ENCODE results near the gene GPRC5D. TPM values are rescaled to one million over a fixed set of nuclear protein-coding genes. Genes with fewer than 3 reads are reported as not detected.

GPRC5D gene
- total RNA-seq, 1 donor from 2014 or later = not detected

GRCh38 chr12:12909228-12909994 lies 42.6 kb downstream of the GPRC5D start:
- intact Hi-C loops (cut with micrococcal nuclease) = no loop called here

- intact Hi-C loops (cut with micrococcal nuclease) = no loop called here
Measured at GRCh38 chr12:12908711-12909110, 43.3 kb downstream of the GPRC5D start.

DNA sequence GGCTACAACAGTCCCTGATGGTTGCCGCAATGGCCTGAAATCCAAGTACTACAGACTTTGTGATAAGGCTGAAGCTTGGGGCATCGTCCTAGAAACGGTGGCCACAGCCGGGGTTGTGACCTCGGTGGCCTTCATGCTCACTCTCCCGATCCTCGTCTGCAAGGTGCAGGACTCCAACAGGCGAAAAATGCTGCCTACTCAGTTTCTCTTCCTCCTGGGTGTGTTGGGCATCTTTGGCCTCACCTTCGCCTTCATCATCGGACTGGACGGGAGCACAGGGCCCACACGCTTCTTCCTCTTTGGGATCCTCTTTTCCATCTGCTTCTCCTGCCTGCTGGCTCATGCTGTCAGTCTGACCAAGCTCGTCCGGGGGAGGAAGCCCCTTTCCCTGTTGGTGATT lies 43.7 kb downstream of the GPRC5D start:
- intact Hi-C loops (cut with micrococcal nuclease) = no loop called here

- intact Hi-C loops (cut with micrococcal nuclease) = no loop called here
Measured at GRCh38 chr12:12907552-12907951, 44.4 kb downstream of the GPRC5D start.

DNA sequence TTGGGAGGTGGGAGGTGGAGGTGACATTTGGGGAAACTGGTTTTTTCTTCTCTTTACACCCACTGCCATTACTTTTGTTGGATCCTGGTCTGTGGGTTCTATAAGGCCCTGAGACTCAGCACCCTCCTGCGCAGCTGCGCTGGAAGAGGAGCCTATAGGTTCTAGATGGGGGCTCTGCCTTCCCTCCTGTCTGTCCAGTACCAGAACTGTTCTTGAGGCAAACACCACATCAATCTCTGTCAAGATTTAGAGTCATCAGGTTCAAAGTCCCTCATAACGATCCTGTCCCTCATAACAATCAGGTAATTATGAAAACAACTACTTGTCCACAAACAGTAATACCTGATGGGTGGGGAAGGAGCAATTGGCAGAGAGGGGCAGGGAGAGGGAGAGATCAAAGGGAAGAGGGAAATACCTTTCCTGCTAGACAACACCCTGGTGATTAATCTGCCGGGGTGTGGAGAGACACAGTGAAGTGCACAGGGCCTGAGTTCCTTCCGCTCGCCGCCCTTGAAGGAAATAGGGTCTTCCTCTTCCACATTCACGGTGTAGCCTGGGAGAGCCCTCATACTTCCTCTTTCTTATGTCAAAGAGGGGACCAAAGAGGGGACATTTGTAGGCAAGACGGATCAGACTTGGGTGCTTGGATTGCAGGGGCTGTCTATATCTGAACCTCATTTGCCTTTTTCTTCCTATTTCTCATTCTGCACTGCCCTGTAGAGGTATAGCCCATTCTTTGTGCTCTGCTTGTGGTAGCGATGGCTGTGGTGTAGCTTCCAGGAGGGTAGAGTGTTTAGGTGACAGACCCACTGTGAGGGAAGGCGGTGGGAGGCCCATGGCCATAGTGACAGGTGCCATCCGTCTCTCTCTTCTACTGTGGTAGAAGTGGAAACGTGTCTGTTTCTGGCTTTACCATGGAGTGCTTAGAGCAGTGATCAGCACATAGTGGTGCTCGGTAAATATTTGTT lies 48.0 kb downstream of the GPRC5D start:
- intact Hi-C loops (cut with micrococcal nuclease) = no loop called here

DNA sequence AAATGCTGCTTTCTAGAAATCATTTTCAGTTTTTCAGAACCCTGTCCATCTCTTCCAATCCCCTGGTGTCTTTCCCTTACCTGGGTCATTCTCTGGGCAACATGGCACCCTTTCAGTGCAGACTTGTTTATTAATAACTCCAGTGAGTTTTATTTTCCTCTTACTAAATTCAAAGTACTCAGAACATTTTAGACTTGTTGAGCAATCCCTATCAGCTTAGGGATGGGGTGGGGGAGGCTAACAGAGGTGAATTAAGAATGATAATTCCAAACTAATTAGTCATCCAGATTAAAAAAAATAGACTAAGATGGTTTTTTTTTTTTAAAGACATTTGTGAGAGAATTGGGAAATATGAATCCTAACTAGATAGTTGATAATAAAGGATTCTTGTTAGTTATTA lies 49.9 kb downstream of the GPRC5D start:
- intact Hi-C loops (cut with micrococcal nuclease) = no loop called here

GRCh38 chr12:12901158-12901791 lies 50.7 kb downstream of the GPRC5D start:
- intact Hi-C loops (cut with micrococcal nuclease) = no loop called here

DNA sequence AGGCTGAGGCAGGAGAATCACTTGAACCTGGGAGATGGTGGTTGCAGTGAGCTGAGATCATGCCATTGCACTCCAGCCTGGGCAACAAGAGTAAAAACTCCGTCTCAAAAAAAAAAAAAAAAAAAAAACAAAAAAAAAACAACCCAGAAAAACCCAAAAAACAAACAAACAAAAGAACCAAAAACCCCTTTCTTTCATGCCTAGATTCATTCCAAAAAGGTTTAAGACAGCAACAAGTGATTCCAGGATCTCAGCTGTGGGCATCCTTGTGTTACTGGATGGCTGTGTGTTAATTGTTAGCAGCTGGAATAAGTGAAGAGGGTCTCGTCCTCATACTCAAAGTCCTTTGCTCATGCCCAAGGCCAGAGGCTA lies 51.2 kb downstream of the GPRC5D start:
- intact Hi-C loops (cut with micrococcal nuclease) = no loop called here

- intact Hi-C loops (cut with micrococcal nuclease) = loop anchor here (1.0 kb wide), 1 partner anchor 297 kb away; the partner anchor contains the start of gene EMP1
Measured at GRCh38 chr12:12899530-12900380, 52.2 kb downstream of the GPRC5D start.

- intact Hi-C loops (cut with micrococcal nuclease) = loop anchor here (1.0 kb wide), 1 partner anchor 297 kb away; the partner anchor contains the start of gene EMP1
Measured at GRCh38 chr12:12898911-12899511, 53.0 kb downstream of the GPRC5D start.

- intact Hi-C loops (cut with micrococcal nuclease) = no loop called here
Measured at GRCh38 chr12:12898136-12898717, 53.7 kb downstream of the GPRC5D start.

DNA sequence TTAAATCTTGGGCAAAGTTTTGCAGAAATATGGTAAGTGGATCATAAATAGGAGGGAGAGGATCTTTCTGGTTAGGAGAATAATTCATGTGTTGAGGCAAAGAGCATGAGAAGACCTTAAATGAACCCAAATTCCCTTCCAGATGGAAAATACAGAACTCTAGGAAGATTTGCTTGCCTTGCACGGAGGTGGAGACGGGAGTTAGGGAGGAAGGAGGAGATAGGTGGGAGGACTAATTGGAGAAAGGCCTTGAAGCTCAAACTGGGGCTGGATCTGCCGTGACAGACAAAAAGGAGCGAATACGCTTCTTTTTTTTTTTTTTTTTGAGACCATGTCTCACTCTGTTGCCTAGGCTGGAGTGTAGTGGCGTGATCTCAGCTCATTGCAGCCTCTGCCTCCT lies 54.7 kb downstream of the GPRC5D start:
- intact Hi-C loops (cut with micrococcal nuclease) = no loop called here

DNA sequence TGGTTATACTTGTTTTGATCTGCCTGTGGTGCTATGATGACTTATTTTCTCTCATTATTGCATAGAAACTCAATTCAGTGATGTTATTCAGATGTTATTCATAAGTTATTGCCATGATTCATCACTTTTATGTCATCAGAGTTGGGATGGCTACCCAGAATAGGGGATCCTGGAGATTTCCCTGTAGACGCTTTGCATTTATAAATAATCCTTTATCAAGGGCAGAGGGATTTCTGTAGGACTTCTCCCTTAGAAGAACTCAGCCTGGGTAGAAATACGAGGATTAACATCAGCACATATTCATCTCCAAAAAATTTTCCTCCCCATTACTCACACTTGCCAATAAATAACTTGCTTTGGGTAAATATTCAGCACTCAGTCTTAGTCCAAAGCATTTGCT lies 55.7 kb downstream of the GPRC5D start:
- intact Hi-C loops (cut with micrococcal nuclease) = no loop called here

- intact Hi-C loops (cut with micrococcal nuclease) = no loop called here
Measured at GRCh38 chr12:12893438-12893837, 58.5 kb downstream of the GPRC5D start.

DNA sequence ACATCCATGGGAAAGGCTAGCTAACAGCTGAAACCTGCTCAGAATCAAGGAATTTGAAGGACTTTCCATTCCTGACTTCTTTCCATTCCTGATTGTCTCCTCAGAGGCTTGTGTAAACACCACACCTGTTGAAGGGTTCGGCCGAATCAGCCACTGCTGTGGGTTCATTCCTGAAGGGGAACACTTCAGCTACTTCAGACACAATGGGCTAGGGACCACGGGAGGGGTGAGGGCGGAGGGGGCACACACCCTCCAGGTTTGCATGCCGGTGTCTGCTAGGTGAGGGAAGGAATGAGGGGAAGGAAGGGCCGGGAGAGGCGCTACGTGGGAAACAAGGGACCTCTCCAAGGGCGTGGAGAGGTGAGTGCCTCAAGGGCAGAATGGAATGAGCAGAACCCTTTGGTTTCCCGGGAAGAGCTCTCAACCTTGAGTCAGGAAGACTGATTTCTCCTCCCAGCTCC lies 59.3 kb downstream of the GPRC5D start:
- intact Hi-C loops (cut with micrococcal nuclease) = no loop called here

DNA sequence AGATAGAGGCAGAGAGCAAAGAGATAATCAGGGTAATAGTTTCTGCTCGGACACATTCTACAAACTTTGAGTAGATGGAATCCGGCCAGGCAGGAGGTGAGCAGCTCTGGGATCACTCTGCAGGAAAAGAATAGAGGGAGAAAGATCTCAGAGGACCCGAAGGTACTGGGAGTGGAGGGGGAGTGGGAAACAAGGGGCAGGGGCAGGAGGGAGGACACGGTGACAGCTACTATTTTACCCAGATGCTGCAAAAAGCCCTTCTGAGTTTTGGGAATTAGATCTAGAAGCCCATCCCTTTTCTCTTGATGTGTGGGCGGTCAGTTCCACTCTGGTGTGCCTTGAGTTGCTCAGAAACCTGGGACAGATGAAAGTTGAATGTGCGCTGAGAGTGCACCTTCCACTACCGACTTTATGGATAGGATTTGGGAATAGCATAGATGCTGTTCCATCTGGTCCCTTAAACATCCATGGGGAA lies 60.1 kb downstream of the GPRC5D start:
- intact Hi-C loops (cut with micrococcal nuclease) = loop anchor here (1.0 to 2.0 kb wide), 3 partner anchors 55 to 103 kb away; partner anchors contain the start of gene DDX47

DNA sequence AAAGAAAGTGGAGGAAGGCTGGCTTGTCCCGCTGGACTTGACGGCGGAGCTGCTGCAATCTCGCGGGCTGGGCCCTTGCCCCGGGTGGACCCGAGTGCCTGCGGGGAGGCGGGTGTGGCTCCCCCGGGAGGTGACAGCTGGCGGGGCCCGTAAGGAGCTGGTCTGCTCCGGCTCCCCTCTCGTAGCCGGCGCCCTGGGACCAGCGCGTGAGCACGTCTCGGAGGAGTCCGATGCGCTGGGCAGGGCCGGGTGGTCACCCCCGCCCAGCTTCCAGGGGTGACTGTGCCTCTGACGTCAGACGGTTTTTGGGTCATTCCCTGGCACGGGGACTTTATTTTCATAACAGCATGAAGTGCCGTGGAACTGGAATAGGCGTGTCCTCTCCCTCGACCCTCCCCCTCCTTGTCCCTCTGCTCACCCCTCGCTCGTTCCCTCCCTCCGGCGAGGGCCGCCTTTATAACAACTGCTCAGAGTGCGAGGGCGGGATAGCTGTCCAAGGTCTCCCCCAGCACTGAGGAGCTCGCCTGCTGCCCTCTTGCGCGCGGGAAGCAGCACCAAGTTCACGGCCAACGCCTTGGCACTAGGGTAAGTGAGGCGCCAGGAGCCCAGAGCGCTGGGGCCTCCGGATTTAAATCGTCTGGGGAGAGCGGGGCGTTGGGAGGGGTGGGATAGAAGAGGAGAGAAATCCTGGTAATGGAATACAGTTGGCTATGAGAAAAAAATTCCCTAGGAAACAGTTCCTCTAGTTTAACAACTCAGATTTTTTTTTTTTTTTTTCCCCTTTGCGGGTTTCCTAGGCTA lies 60.7 kb downstream of the GPRC5D start, which contains the start of gene GPRC5A:
TSS of gene GPRC5A (plus strand) at position 483 of the 801 bp plus-strand sequence. CDS start 16,688 bp downstream, outside the sequence.
- intact Hi-C loops (cut with micrococcal nuclease) = loop anchor here (1.0 to 2.0 kb wide), 3 partner anchors 54 to 102 kb away; partner anchors contain the start of gene DDX47
